Activated CD4-positive, alpha-beta T cell treated with anti-CD3 and anti-CD28 coated beads for 36 hours (primary cell): ENCODE results near the gene SH3PXD2B. TPM values are rescaled to one million over a fixed set of nuclear protein-coding genes. Genes with fewer than 3 reads are reported as not detected.
"Not testable (repeated sequence)": the region's sequence is repeated elsewhere in the genome, so short reads cannot be mapped to it uniquely, and the experiment has no call there.

Experiments
- ATAC-seq: fragments of 200-7000 bp; cut with Tn5 transposase; one replicate; pipeline ENCODE4 v1.10.0; 2021; ENCODE audit warnings: mild to moderate bottlenecking, moderate library complexity
- CTCF ChIA-PET: fragments of 350-600 bp; sonication (Branson Sonifier 250); formaldehyde crosslinking; loops from one replicate; lab custom pipeline; 2021; ENCODE audit warnings: antibody characterized with exemption; lab: Charles Lee
- POLR2A ChIA-PET: fragments of 350-600 bp; sonication (Branson Sonifier 250); formaldehyde crosslinking; loops from one replicate; lab custom pipeline; 2021; ENCODE audit warnings: antibody characterized with exemption, inconsistent platforms; lab: Charles Lee
- DNase-seq: peaks from one replicate; pipeline ENCODE4 v3.0.0-alpha.2; 2020
- H3K27ac Mint-ChIP-seq: one replicate; pipeline ENCODE4 v1.8.0; 2021; ENCODE audit warnings: mixed read lengths
- H3K27me3 Mint-ChIP-seq: one replicate; pipeline ENCODE4 v1.8.0; 2021; ENCODE audit warnings: mixed read lengths
- H3K36me3 Mint-ChIP-seq: one replicate; pipeline ENCODE4 v1.8.0; 2021; ENCODE audit warnings: low read depth, mixed read lengths
- H3K4me1 Mint-ChIP-seq: one replicate; pipeline ENCODE4 v1.8.0; 2021; ENCODE audit warnings: mixed read lengths
- H3K4me3 Mint-ChIP-seq: one replicate; pipeline ENCODE4 v1.8.0; 2021; ENCODE audit warnings: mild to moderate bottlenecking, moderate library complexity, mixed read lengths
- H3K9me3 Mint-ChIP-seq: one replicate; pipeline ENCODE4 v1.8.0; 2021; ENCODE audit warnings: low read depth, mixed read lengths
- intact Hi-C, 2 experiments: fragments of 100-400 bp; cut with DNase I in 1 of 2; cut with micrococcal nuclease in 1 of 2; formaldehyde crosslinking; loops; one replicate each; pipeline versions ENCODE4 v1.14.2 to v1.15.1; 2022 to 2024; cut with DNase I, micrococcal nuclease
- total RNA-seq, 2 experiments: library from RNA; stranded (reverse); gene quantifications; one replicate each; pipeline ENCODE4 v1.2.3, GENCODE V29; 2021

SH3PXD2B gene
- total RNA-seq, 2 experiments from 2014 or later: 1.3 to 1.8 TPM

- Mint-ChIP-seq H3K9me3 (no peaks in the 10 kb centered on the region), H3K27ac (no peak overlapping the region), H3K4me3 (no peak overlapping the region), H3K4me1 (peaks cover 6% of the 10 kb centered on the region), H3K36me3 (no peaks in the 10 kb centered on the region), H3K27me3 (peaks cover 9% of the 10 kb centered on the region)
- DNase-seq: no peak
- CTCF ChIA-PET: interaction anchor here (0.7 to 1.9 kb wide), 3 partner anchors 20 to 47 kb away, joined by 3 to 7 read pairs (median 4); no protein-coding TSS in a partner anchor
- intact Hi-C loops: no loop called here
- POLR2A ChIA-PET: interaction anchor here (0.6 kb wide), 1 partner anchor 197 kb away, joined by 3 read pairs; no protein-coding TSS in a partner anchor
- no peak for ATAC-seq
These were observed 48.9 kb downstream of the SH3PXD2B start for GRCh38 chr5:172405226-172406107.

- Mint-ChIP-seq H3K4me1 (no peaks in the 10 kb centered on the region), H3K27me3 (peaks cover 5% of the 10 kb centered on the region), H3K36me3 (no peaks in the 10 kb centered on the region), H3K9me3 (no peaks in the 10 kb centered on the region), H3K27ac (no peak overlapping the region), H3K4me3 (no peak overlapping the region)
- intact Hi-C loops: no loop called here
- no peak for DNase-seq
- ChIA-PET POLR2A (no interaction called here), CTCF (interaction anchor here (0.7 to 1.9 kb wide), 3 partner anchors 9 to 47 kb away, joined by 3 to 7 read pairs (median 4); no protein-coding TSS in a partner anchor)
- ATAC-seq: no peak
These were observed 49.6 kb downstream of the SH3PXD2B start for GRCh38 chr5:172404746-172405145.

- DNase-seq (no peak), ATAC-seq (no peak)
- Mint-ChIP-seq H3K27ac (no peak overlapping the region), H3K27me3 (peaks cover 5% of the 10 kb centered on the region), H3K36me3 (no peaks in the 10 kb centered on the region), H3K9me3 (no peaks in the 10 kb centered on the region), H3K4me1 (no peaks in the 10 kb centered on the region), H3K4me3 (no peak overlapping the region)
- intact Hi-C loops: no loop called here
- ChIA-PET POLR2A (no interaction called here), CTCF (interaction anchor here (0.6 to 1.1 kb wide), 2 partner anchors 11 to 33 kb away, joined by 3 to 4 read pairs; no protein-coding TSS in a partner anchor)
These were observed 50.5 kb downstream of the SH3PXD2B start for GRCh38 chr5:172403817-172404216.

- Mint-ChIP-seq H3K27ac (no peak overlapping the region), H3K27me3 (peaks cover 5% of the 10 kb centered on the region), H3K4me3 (no peak overlapping the region), H3K9me3 (no peaks in the 10 kb centered on the region), H3K36me3 (no peaks in the 10 kb centered on the region), H3K4me1 (no peaks in the 10 kb centered on the region)
- ChIA-PET CTCF (interaction anchor here (0.6 kb wide), 1 partner anchor 32 kb away, joined by 3 read pairs; no protein-coding TSS in a partner anchor), POLR2A (no interaction called here)
- DNase-seq (no peak), ATAC-seq (no peak)
- intact Hi-C loops: no loop called here
These were observed 51.0 kb downstream of the SH3PXD2B start for GRCh38 chr5:172403189-172403796.

GRCh38 chr5:172402531-172403188 lies 51.7 kb downstream of the SH3PXD2B start:
- Mint-ChIP-seq H3K4me1 (no peaks in the 10 kb centered on the region), H3K4me3 (no peak overlapping the region), H3K36me3 (no peaks in the 10 kb centered on the region), H3K9me3 (no peaks in the 10 kb centered on the region), H3K27me3 (peaks cover 5% of the 10 kb centered on the region), H3K27ac (no peak overlapping the region)
- ChIA-PET POLR2A (no interaction called here), CTCF (no interaction called here)
- intact Hi-C loops: no loop called here
- ATAC-seq (no peak), DNase-seq (no peak)

GRCh38 chr5:172402031-172402430 lies 52.3 kb downstream of the SH3PXD2B start:
- CTCF ChIA-PET, H3K4me3 Mint-ChIP-seq, ATAC-seq, H3K9me3 Mint-ChIP-seq, H3K36me3 Mint-ChIP-seq, H3K27me3 Mint-ChIP-seq, intact Hi-C loops, H3K27ac Mint-ChIP-seq, DNase-seq, H3K4me1 Mint-ChIP-seq, POLR2A ChIA-PET: not testable (repeated sequence)

- intact Hi-C loops: no loop called here
- no peaks in the 10 kb centered on the region for H3K4me1 Mint-ChIP-seq
- ChIA-PET CTCF (no interaction called here), POLR2A (interaction anchor here (0.6 kb wide), 1 partner anchor 178 kb away, joined by 6 read pairs; no protein-coding TSS in a partner anchor)
- no peaks in the 10 kb centered on the region for H3K36me3 Mint-ChIP-seq
- DNase-seq (no peak), ATAC-seq (no peak)
- H3K4me3 Mint-ChIP-seq: no peak overlapping the region
- H3K27me3 Mint-ChIP-seq: peaks cover 7% of the 10 kb centered on the region
- H3K27ac Mint-ChIP-seq: no peak overlapping the region
- peaks cover 4% of the 10 kb centered on the region for H3K9me3 Mint-ChIP-seq
These were observed 54.5 kb downstream of the SH3PXD2B start for GRCh38 chr5:172399826-172400225.

- Mint-ChIP-seq H3K27me3 (peaks cover 10% of the 10 kb centered on the region), H3K36me3 (no peaks in the 10 kb centered on the region), H3K4me1 (no peaks in the 10 kb centered on the region), H3K27ac (no peak overlapping the region), H3K9me3 (peaks cover 4% of the 10 kb centered on the region), H3K4me3 (no peak overlapping the region)
- ChIA-PET CTCF (no interaction called here), POLR2A (no interaction called here)
- ATAC-seq (no peak), DNase-seq (no peak)
- intact Hi-C loops: no loop called here
These were observed 55.0 kb downstream of the SH3PXD2B start for GRCh38 chr5:172399336-172399735.

GRCh38 chr5:172398645-172399044 lies 55.7 kb downstream of the SH3PXD2B start:
- ATAC-seq, H3K4me3 Mint-ChIP-seq, H3K4me1 Mint-ChIP-seq, DNase-seq, H3K9me3 Mint-ChIP-seq, H3K27ac Mint-ChIP-seq, CTCF ChIA-PET, H3K36me3 Mint-ChIP-seq, POLR2A ChIA-PET, intact Hi-C loops: not testable (repeated sequence)
- peaks cover 12% of the 10 kb centered on the region for H3K27me3 Mint-ChIP-seq

- H3K27me3 Mint-ChIP-seq, intact Hi-C loops, H3K4me3 Mint-ChIP-seq, POLR2A ChIA-PET, H3K27ac Mint-ChIP-seq, H3K9me3 Mint-ChIP-seq, CTCF ChIA-PET, ATAC-seq, H3K4me1 Mint-ChIP-seq, H3K36me3 Mint-ChIP-seq, DNase-seq: not testable (repeated sequence)
These were observed 57.3 kb downstream of the SH3PXD2B start for GRCh38 chr5:172396994-172397393.

- POLR2A ChIA-PET: no interaction called here
- DNase-seq: no peak
- Mint-ChIP-seq H3K27me3 (peaks cover 9% of the 10 kb centered on the region), H3K4me3 (no peak overlapping the region), H3K9me3 (peaks cover 4% of the 10 kb centered on the region), H3K27ac (no peak overlapping the region), H3K36me3 (no peaks in the 10 kb centered on the region), H3K4me1 (no peaks in the 10 kb centered on the region)
- intact Hi-C loops: no loop called here
- CTCF ChIA-PET: interaction anchor here (0.7 to 1.2 kb wide), 2 partner anchors 48 to 725 kb away, joined by 3 to 4 read pairs; no protein-coding TSS in a partner anchor
- ATAC-seq: no peak
These were observed 58.1 kb downstream of the SH3PXD2B start for GRCh38 chr5:172396220-172396619.
